ENCODE measurements around the gene TRAPPC10. TPM values are rescaled to one million over a fixed set of nuclear protein-coding genes. Genes with fewer than 3 reads are reported as not detected.

Gene TRAPPC10
- total RNA-seq, 1 donor: 25.3 TPM

- DNase-seq (ENCODE audit: low read depth): no peak
- H3K4me3 ChIP-seq (ENCODE audit: low read depth, low read length): no peak overlapping the region
- TF ChIP-seq CTCF (IDR thresholded peaks at IDR 0.05; ENCODE audit: insufficient read depth, low read length): no peak
Observed at GRCh38 chr21:43987509-43987908, 24.6 kb upstream of the TRAPPC10 start.

- no peak for TF ChIP-seq CTCF (IDR thresholded peaks at IDR 0.05; ENCODE audit: insufficient read depth, low read length)
- DNase-seq (ENCODE audit: low read depth): no peak
- no peak overlapping the region for H3K4me3 ChIP-seq (ENCODE audit: low read depth, low read length)
Observed at GRCh38 chr21:43988016-43988415, 24.1 kb upstream of the TRAPPC10 start.

- DNase-seq (ENCODE audit: low read depth): no peak
- no peak for TF ChIP-seq CTCF (IDR thresholded peaks at IDR 0.05; ENCODE audit: insufficient read depth, low read length)
- H3K4me3 ChIP-seq (ENCODE audit: low read depth, low read length): no peak overlapping the region
Observed at GRCh38 chr21:43988506-43989230, 23.4 kb upstream of the TRAPPC10 start.

- no peak for TF ChIP-seq CTCF (IDR thresholded peaks at IDR 0.05; ENCODE audit: insufficient read depth, low read length)
- H3K4me3 ChIP-seq (ENCODE audit: low read depth, low read length): no peak overlapping the region
- no peak for DNase-seq (ENCODE audit: low read depth)
Observed at GRCh38 chr21:43989401-43989800, 22.7 kb upstream of the TRAPPC10 start.

GRCh38 chr21:43991447-43991991 is 20.6 kb upstream of the TRAPPC10 start:
- no peak overlapping the region for H3K4me3 ChIP-seq (ENCODE audit: low read depth, low read length)
- TF ChIP-seq CTCF (IDR thresholded peaks at IDR 0.05; ENCODE audit: insufficient read depth, low read length): no peak
- DNase-seq (ENCODE audit: low read depth): no peak

GRCh38 chr21:43992121-43992520 is 20.0 kb upstream of the TRAPPC10 start:
- no peak for TF ChIP-seq CTCF (IDR thresholded peaks at IDR 0.05; ENCODE audit: insufficient read depth, low read length)
- no peak overlapping the region for H3K4me3 ChIP-seq (ENCODE audit: low read depth, low read length)
- no peak for DNase-seq (ENCODE audit: low read depth)

Data from fibroblast of the aortic adventitia (primary cell).